H9 (cell line): ENCODE results near the gene NTSR1. TPM values are rescaled to one million over a fixed set of nuclear protein-coding genes. Genes with fewer than 3 reads are reported as not detected.

Experiments used
- DNase-seq: peaks from one replicate; pipeline ENCODE4 v3.0.0-alpha.2; 2017
- H2AFZ ChIP-seq: one replicate; pipeline ENCODE4 v1.6.1; 2013; ENCODE audit warnings: mild to moderate bottlenecking, low read length, control low read depth, moderate library complexity
- H2AK5ac ChIP-seq: 2 replicates; pipeline ENCODE4 v1.6.1; 2013; ENCODE audit warnings: low read length, control low read depth, mixed read lengths; ENCODE audit not compliant: insufficient read length
- H2BK120ac ChIP-seq: one replicate; pipeline ENCODE4 v1.6.1; 2013; ENCODE audit warnings: low read depth, mild to moderate bottlenecking, low read length, control low read depth, inconsistent platforms; ENCODE audit not compliant: poor library complexity, severe bottlenecking
- H2BK12ac ChIP-seq: 2 replicates; pipeline ENCODE4 v1.6.1; 2013; ENCODE audit warnings: low read length, control low read depth, mixed read lengths, low read depth; ENCODE audit not compliant: insufficient read length
- H2BK15ac ChIP-seq: 2 replicates; pipeline ENCODE4 v1.6.1; 2013; ENCODE audit warnings: low read depth, low read length, control low read depth
- H2BK20ac ChIP-seq: one replicate; pipeline ENCODE4 v1.6.1; 2013; ENCODE audit warnings: low read depth, mild to moderate bottlenecking, low read length, control low read depth, inconsistent platforms; ENCODE audit not compliant: poor library complexity, severe bottlenecking
- H2BK5ac ChIP-seq: 2 replicates; pipeline ENCODE4 v1.6.1; 2013; ENCODE audit warnings: low read length, control low read depth, mixed read lengths; ENCODE audit not compliant: insufficient read length
- H3K14ac ChIP-seq: 2 replicates; pipeline ENCODE4 v1.6.1; 2013; ENCODE audit warnings: low read length, control low read depth; ENCODE audit not compliant: insufficient read depth
- H3K18ac ChIP-seq: 2 replicates; pipeline ENCODE4 v1.6.1; 2013; ENCODE audit warnings: low read depth, mild to moderate bottlenecking, mixed read lengths, low read length, control low read depth; ENCODE audit not compliant: insufficient read length
- H3K23ac ChIP-seq: 2 replicates; pipeline ENCODE4 v1.6.1; 2013; ENCODE audit warnings: low read length, control low read depth, mixed read lengths, low read depth; ENCODE audit not compliant: insufficient read length
- H3K23me2 ChIP-seq: 2 replicates; pipeline ENCODE4 v1.6.1; 2013; ENCODE audit warnings: low read depth, mild to moderate bottlenecking, mixed read lengths, low read length, control low read depth; ENCODE audit not compliant: insufficient read length, poor library complexity, severe bottlenecking
- H3K27ac ChIP-seq: 2 replicates; pipeline ENCODE4 v1.5.1; 2013; ENCODE audit warnings: low read length, control low read depth, mixed read lengths, low read depth; ENCODE audit not compliant: insufficient read length
- H3K27me3 ChIP-seq: 2 replicates; pipeline ENCODE4 v1.6.1; 2013; ENCODE audit warnings: low read length, control low read depth, inconsistent platforms; ENCODE audit not compliant: insufficient read depth
- H3K4ac ChIP-seq: 2 replicates; pipeline ENCODE4 v1.6.1; 2013; ENCODE audit warnings: low read depth, mild to moderate bottlenecking, control low read depth, inconsistent platforms, low read length, moderate library complexity
- H3K4me1 ChIP-seq: 2 replicates; pipeline ENCODE4 v1.6.1; 2013; ENCODE audit warnings: low read length, control low read depth, inconsistent platforms; ENCODE audit not compliant: insufficient read depth
- H3K4me2 ChIP-seq: 2 replicates; pipeline ENCODE4 v1.6.1; 2013; ENCODE audit warnings: low read length, control low read depth, mixed read lengths; ENCODE audit not compliant: insufficient read length, insufficient read depth
- H3K56ac ChIP-seq: 2 replicates; pipeline ENCODE4 v1.6.1; 2013; ENCODE audit warnings: low read depth, mild to moderate bottlenecking, mixed read lengths, low read length, control low read depth; ENCODE audit not compliant: insufficient read length
- H3K79me1 ChIP-seq: 2 replicates; pipeline ENCODE4 v1.6.1; 2013; ENCODE audit warnings: low read depth, mild to moderate bottlenecking, moderate library complexity, low read length, control low read depth, inconsistent platforms; ENCODE audit not compliant: insufficient read depth, poor library complexity, severe bottlenecking
- H3K79me2 ChIP-seq: 2 replicates; pipeline ENCODE4 v1.6.1; 2013; ENCODE audit warnings: low read length, control low read depth, inconsistent platforms; ENCODE audit not compliant: insufficient read depth
- H3K9ac ChIP-seq: 2 replicates; pipeline ENCODE4 v1.6.1; 2013; ENCODE audit warnings: low read length, control low read depth, mixed read lengths; ENCODE audit not compliant: insufficient read length; ENCODE audit errors: extremely low read depth
- H3K9me3 ChIP-seq: one replicate; pipeline ENCODE4 v1.6.1; 2013; ENCODE audit warnings: low read depth, low read length, inconsistent platforms; ENCODE audit not compliant: control insufficient read depth
- H3T11ph ChIP-seq: one replicate; pipeline ENCODE4 v1.6.1; 2013; ENCODE audit warnings: mild to moderate bottlenecking, low read length, control low read depth, inconsistent platforms
- H4K20me1 ChIP-seq: one replicate; pipeline ENCODE4 v1.6.1; 2013; ENCODE audit not compliant: control insufficient read depth, insufficient read length, insufficient read depth
- H4K5ac ChIP-seq: 2 replicates; pipeline ENCODE4 v1.6.1; 2013; ENCODE audit warnings: low read depth, mild to moderate bottlenecking, mixed read lengths, low read length, control low read depth; ENCODE audit not compliant: insufficient read length
- H4K8ac ChIP-seq: replicated peaks from 2 replicates; pipeline ENCODE4 v1.6.1; 2013; ENCODE audit warnings: low read length, control low read depth, mixed read lengths, low read depth; ENCODE audit not compliant: insufficient read length
- H4K91ac ChIP-seq: 2 replicates; pipeline ENCODE4 v1.6.1; 2013; ENCODE audit warnings: low read depth, mild to moderate bottlenecking, moderate library complexity, mixed read lengths, low read length, control low read depth; ENCODE audit not compliant: insufficient read length
- H3K27ac Mint-ChIP-seq, 3 experiments: 2 replicates in 2 of 3; 3 replicates in 1 of 3; pipeline ENCODE4 v1.8.0; 2020 to 2021; ENCODE audit warnings: mixed read lengths in 3 of 3, mild to moderate bottlenecking in 1 of 3, moderate library complexity in 1 of 3
- H3K27me3 Mint-ChIP-seq: 2 replicates; pipeline ENCODE4 v1.8.0; 2021; ENCODE audit warnings: low read depth, mild to moderate bottlenecking, moderate library complexity, mixed read lengths
- H3K36me3 Mint-ChIP-seq, 3 experiments: 2 replicates in 2 of 3; 3 replicates in 1 of 3; pipeline ENCODE4 v1.8.0; 2020 to 2021; ENCODE audit warnings: low read depth in 3 of 3, mixed read lengths in 3 of 3; ENCODE audit not compliant: insufficient read depth in 1 of 3
- H3K4me1 Mint-ChIP-seq, 2 experiments: 2 replicates each; pipeline ENCODE4 v1.8.0; 2020; ENCODE audit warnings: mixed read lengths in 2 of 2
- H3K4me3 Mint-ChIP-seq, 2 experiments: 2 replicates in 1 of 2; 3 replicates in 1 of 2; pipeline ENCODE4 v1.8.0; 2020 to 2021; ENCODE audit warnings: mild to moderate bottlenecking in 2 of 2, mixed read lengths in 2 of 2, moderate library complexity in 1 of 2
- H3K9me3 Mint-ChIP-seq, 2 experiments: 2 replicates in 1 of 2; 3 replicates in 1 of 2; pipeline ENCODE4 v1.8.0; 2020; ENCODE audit warnings: mild to moderate bottlenecking in 2 of 2, mixed read lengths in 2 of 2, moderate library complexity in 1 of 2
- CTCF ChIP-seq: fragments of 200-600 bp; sonication (generic); conservative IDR thresholded peaks from 3 replicates; pipeline ENCODE4 v1.8.0; 2021; ENCODE audit warnings: antibody characterized with exemption, mild to moderate bottlenecking
- WGBS: extraction: QIAGEN DNeasy Blood & Tissue Kit; methylation state at CpG from one replicate; pipeline ENCODE4 v1.1.7; 2013; ENCODE audit warnings: missing lambda C conversion rate, low lambda C conversion rate, mixed read lengths; ENCODE audit not compliant: insufficient read length; ENCODE audit errors: extremely low coverage; 5-methylcytosine and 5-hydroxymethylcytosine counted together
- total RNA-seq: library from RNA; stranded (reverse); gene quantifications from 2 replicates; pipeline ENCODE4 v1.2.1, GENCODE V29; 2021

NTSR1 gene
- total RNA-seq, 1 experiment from 2014 or later, result 0.11 TPM

GRCh38 chr20:62699296-62699695 lies 9.3 kb upstream of the NTSR1 start:
- Mint-ChIP-seq H3K9me3 (no peaks in the 10 kb centered on the region; a peak in 1 of 5 replicates), H3K4me3 (no peak overlapping the region), H3K27ac (no peak overlapping the region), H3K27me3 (peaks cover 16% of the 10 kb centered on the region), H3K36me3 (no peaks in the 10 kb centered on the region), H3K4me1 (0 out of 4 replicates have a peak, but pooled peaks cover 0 to 2% of the 10 kb centered on the region in 2 experiments)
- Histone ChIP-seq H3T11ph (no peak overlapping the region), H2BK12ac (no peak overlapping the region), H3K56ac (no peak overlapping the region), H3K79me1 (no peaks in the 10 kb centered on the region), H3K79me2 (no peaks in the 10 kb centered on the region), H4K91ac (no peak overlapping the region), H3K14ac (0 out of 2 replicates have a peak overlapping the region, but pooled peaks have one; percentile 23), H3K27ac (no peak overlapping the region), H3K9me3 (no peaks in the 10 kb centered on the region), H3K27me3 (no peaks in the 10 kb centered on the region; the same call in 1 of the 2 replicates), H2AFZ (no peak overlapping the region), H2AK5ac (no peak overlapping the region), H4K5ac (no peak overlapping the region), H3K18ac (no peak overlapping the region), H3K23me2 (no peaks in the 10 kb centered on the region), H2BK20ac (no peak overlapping the region), H2BK5ac (no peak overlapping the region), H3K4me2 (no peak overlapping the region), H2BK15ac (no peak overlapping the region), H2BK120ac (no peak overlapping the region), H3K4ac (no peak overlapping the region), H3K4me1 (no peaks in the 10 kb centered on the region), H4K8ac (no peak overlapping the region), H4K20me1 (no peaks in the 10 kb centered on the region), H3K9ac (no peak overlapping the region), H3K23ac (no peak overlapping the region)
- no peak for TF ChIP-seq CTCF
- no peak for DNase-seq
- WGBS, result no CpG with 5 or more reads among the region's 19 CpGs
